ENCODE results near the gene SNTB2.
A peak's percentile ranks its signal among the peaks of the same experiment; 100 is the strongest.
"Not testable (repeated sequence)": the region's sequence is repeated elsewhere in the genome, so short reads cannot be mapped to it uniquely, and the experiment has no call there.

SNTB2 gene

DNA sequence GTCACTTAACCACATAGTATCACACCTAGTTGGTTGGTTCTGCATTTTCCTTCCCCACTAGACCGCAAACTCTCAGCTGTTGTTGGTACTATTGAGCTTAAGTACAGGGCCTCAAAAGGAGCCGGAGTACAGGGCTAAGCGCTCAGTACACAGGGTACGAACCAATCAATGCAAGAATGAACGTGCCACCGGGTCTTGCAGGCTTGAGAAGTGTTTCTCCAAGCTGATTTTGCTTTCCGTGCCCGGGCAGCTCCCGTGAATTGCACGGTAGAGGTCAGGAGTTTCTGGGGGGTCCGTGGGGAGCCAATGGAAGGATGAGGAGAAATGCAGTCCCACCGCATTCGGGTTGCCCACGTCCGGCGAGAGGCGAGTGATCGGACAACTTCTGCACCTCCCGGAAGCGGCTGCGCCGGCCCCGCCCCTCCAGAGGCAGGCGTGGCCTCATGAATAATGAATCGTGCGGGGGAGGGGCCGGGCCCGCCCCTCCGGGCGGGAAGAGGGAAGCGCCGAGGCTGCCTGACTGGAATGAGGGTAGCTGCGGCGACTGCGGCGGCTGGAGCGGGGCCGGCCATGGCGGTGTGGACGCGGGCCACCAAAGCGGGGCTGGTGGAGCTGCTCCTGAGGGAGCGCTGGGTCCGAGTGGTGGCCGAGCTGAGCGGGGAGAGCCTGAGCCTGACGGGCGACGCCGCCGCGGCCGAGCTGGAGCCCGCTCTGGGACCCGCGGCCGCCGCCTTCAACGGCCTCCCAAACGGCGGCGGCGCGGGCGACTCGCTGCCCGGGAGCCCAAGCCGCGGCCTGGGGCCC is at the start of gene SNTB2:
Gene SNTB2 (plus strand): TSS at position 523 of the 804 bp plus-strand sequence. CDS start 3 bp downstream, at position 526.
- H3K27me3 ChIP-seq (ENCODE audit: low read depth, low read length) = no peaks in the 10 kb centered on the region
- H3K27ac ChIP-seq (ENCODE audit: low read length) = peak within 1 kb of the TSS; percentile 83
- no peaks in the 10 kb centered on the region for H3K36me3 ChIP-seq (ENCODE audit: control insufficient read depth in 1 of 2, insufficient read depth in 2 of 2, low read length in 2 of 2)
- peaks cover 3 to 7% of the 10 kb centered on the region in 2 donors for H3K4me1 ChIP-seq (ENCODE audit: control insufficient read depth in 1 of 2, insufficient read depth in 2 of 2, low read length in 2 of 2)
- no peaks in the 10 kb centered on the region for H3K9me3 ChIP-seq (ENCODE audit: control insufficient read depth in 1 of 2, low read length in 2 of 2)
- H3K4me3 ChIP-seq (ENCODE audit: low read depth in 1 of 2, low read length in 2 of 2) = peak within 1 kb of the TSS; percentile 73 to 85

DNA sequence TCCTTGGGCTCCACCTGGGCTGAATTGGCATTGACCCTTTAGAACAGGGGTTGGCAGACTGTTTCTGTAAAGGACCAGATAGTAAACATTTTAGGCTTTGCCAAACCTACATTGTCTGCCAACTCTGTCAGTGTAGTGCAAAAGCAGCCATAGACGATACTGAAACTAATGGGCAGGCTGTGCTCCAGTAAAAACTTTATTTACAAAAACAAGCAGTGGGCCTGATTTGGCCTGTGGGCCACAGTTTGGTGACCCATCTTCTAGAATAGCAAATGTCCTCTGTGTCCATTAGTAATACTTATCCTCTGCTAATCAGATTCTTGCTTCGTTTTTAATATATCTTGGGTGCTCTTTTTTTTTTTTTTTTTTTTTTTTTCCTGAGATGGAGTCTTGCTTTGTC is 48.4 kb upstream of the SNTB2 start:
- no peak overlapping the region for H3K27ac ChIP-seq (ENCODE audit: low read length)
- H3K27me3 ChIP-seq (ENCODE audit: low read depth, low read length) = no peaks in the 10 kb centered on the region
- H3K4me3 ChIP-seq (ENCODE audit: low read depth in 1 of 2, low read length in 2 of 2) = no peak overlapping the region
- peaks cover 0 to 8% of the 10 kb centered on the region in 2 donors for H3K4me1 ChIP-seq (ENCODE audit: control insufficient read depth in 1 of 2, insufficient read depth in 2 of 2, low read length in 2 of 2)
- H3K9me3 ChIP-seq (ENCODE audit: control insufficient read depth in 1 of 2, low read length in 2 of 2) = no peaks in the 10 kb centered on the region
- peaks cover 37 to 58% of the 10 kb centered on the region in 2 donors for H3K36me3 ChIP-seq (ENCODE audit: control insufficient read depth in 1 of 2, insufficient read depth in 2 of 2, low read length in 2 of 2)

DNA sequence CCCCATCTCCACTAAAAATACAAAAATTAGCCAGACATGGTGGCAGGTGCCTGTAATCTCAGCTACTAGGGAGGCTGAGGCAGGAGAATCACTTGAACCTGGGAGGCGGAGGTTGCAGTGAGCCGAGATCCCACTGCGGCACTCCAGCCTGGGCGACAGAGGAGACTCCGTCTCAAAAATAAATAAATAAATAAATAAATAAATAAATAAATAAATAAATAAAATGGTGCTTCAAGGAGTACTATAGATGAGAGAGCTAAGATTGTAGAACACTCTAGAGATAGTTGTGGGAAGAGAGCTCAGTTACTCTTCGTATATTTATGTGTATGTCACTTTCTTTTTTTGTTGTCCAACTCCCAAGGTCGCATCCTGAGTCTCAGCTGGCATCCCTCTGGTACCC is 47.5 kb upstream of the SNTB2 start:
- not testable (repeated sequence) for H3K4me1 ChIP-seq (ENCODE audit: control insufficient read depth in 1 of 2, insufficient read depth in 2 of 2, low read length in 2 of 2); H3K27ac ChIP-seq (ENCODE audit: low read length); H3K9me3 ChIP-seq (ENCODE audit: control insufficient read depth in 1 of 2, low read length in 2 of 2); H3K27me3 ChIP-seq (ENCODE audit: low read depth, low read length); H3K4me3 ChIP-seq (ENCODE audit: low read depth in 1 of 2, low read length in 2 of 2)
- H3K36me3 ChIP-seq (ENCODE audit: control insufficient read depth in 1 of 2, insufficient read depth in 2 of 2, low read length in 2 of 2) = peaks cover 39 to 64% of the 10 kb centered on the region in 2 donors

GRCh38 chr16:69141014-69141413 is 46.0 kb upstream of the SNTB2 start:
- Histone ChIP-seq H3K4me3 (ENCODE audit: low read depth in 1 of 2, low read length in 2 of 2) (no peak overlapping the region), H3K9me3 (ENCODE audit: control insufficient read depth in 1 of 2, low read length in 2 of 2) (no peaks in the 10 kb centered on the region), H3K4me1 (ENCODE audit: control insufficient read depth in 1 of 2, insufficient read depth in 2 of 2, low read length in 2 of 2) (no peaks in the 10 kb centered on the region), H3K27ac (ENCODE audit: low read length) (no peak overlapping the region), H3K27me3 (ENCODE audit: low read depth, low read length) (no peaks in the 10 kb centered on the region), H3K36me3 (ENCODE audit: control insufficient read depth in 1 of 2, insufficient read depth in 2 of 2, low read length in 2 of 2) (peaks cover 47 to 68% of the 10 kb centered on the region in 2 donors)

DNA sequence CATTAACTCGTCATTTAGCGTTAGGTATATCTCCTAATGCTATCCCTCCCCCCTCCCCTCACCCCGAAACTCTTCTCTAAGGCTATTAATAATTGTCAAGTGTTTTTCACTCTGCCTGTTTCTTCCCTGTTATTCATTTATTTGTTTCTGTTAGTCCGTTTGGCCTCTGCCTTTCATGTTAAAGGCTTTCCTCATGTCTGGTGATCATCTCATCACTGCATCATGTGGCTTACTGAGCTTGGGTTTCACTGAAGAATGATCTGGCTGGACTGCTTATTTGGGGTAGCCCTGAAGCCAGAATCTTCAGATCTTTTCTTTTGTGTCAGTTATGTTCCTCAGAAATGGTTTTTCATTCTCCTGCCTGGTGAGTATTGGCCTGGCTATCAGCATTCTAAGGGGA is 45.0 kb upstream of the SNTB2 start:
- Histone ChIP-seq H3K4me1 (ENCODE audit: control insufficient read depth in 1 of 2, insufficient read depth in 2 of 2, low read length in 2 of 2) (no peaks in the 10 kb centered on the region), H3K36me3 (ENCODE audit: control insufficient read depth in 1 of 2, insufficient read depth in 2 of 2, low read length in 2 of 2) (peaks cover 47 to 68% of the 10 kb centered on the region in 2 donors), H3K9me3 (ENCODE audit: control insufficient read depth in 1 of 2, low read length in 2 of 2) (no peaks in the 10 kb centered on the region), H3K27ac (ENCODE audit: low read length) (no peak overlapping the region), H3K4me3 (ENCODE audit: low read depth in 1 of 2, low read length in 2 of 2) (no peak overlapping the region), H3K27me3 (ENCODE audit: low read depth, low read length) (no peaks in the 10 kb centered on the region)

DNA sequence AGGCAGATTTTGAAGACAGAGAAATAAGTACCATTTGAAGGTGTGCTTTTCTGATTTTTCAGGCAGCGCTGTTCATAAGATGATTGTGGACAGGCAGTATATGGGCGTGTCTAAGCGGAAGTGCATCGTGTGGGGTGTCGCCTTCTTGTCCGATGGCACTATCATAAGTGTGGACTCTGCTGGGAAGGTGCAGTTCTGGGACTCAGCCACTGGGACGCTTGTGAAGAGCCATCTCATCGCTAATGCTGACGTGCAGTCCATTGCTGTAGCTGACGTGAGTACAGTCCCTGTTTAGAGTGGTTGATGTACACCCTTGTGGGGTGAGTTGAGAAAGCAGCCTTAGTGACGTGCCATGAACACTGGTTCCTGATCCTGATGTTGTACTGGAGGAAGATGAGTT is 43.8 kb upstream of the SNTB2 start:
- no peaks in the 10 kb centered on the region for H3K27me3 ChIP-seq (ENCODE audit: low read depth, low read length)
- no peaks in the 10 kb centered on the region for H3K4me1 ChIP-seq (ENCODE audit: control insufficient read depth in 1 of 2, insufficient read depth in 2 of 2, low read length in 2 of 2)
- H3K36me3 ChIP-seq (ENCODE audit: control insufficient read depth in 1 of 2, insufficient read depth in 2 of 2, low read length in 2 of 2) = peaks cover 42 to 56% of the 10 kb centered on the region in 2 donors
- H3K9me3 ChIP-seq (ENCODE audit: control insufficient read depth in 1 of 2, low read length in 2 of 2) = no peaks in the 10 kb centered on the region
- H3K27ac ChIP-seq (ENCODE audit: low read length) = no peak overlapping the region
- H3K4me3 ChIP-seq (ENCODE audit: low read depth in 1 of 2, low read length in 2 of 2) = no peak overlapping the region

GRCh38 chr16:69145658-69146057 is 41.3 kb upstream of the SNTB2 start:
- no peak overlapping the region for H3K27ac ChIP-seq (ENCODE audit: low read length)
- no peaks in the 10 kb centered on the region for H3K27me3 ChIP-seq (ENCODE audit: low read depth, low read length)
- no peaks in the 10 kb centered on the region for H3K4me1 ChIP-seq (ENCODE audit: control insufficient read depth in 1 of 2, insufficient read depth in 2 of 2, low read length in 2 of 2)
- H3K36me3 ChIP-seq (ENCODE audit: control insufficient read depth in 1 of 2, insufficient read depth in 2 of 2, low read length in 2 of 2) = peaks cover 38 to 40% of the 10 kb centered on the region in 2 donors
- H3K4me3 ChIP-seq (ENCODE audit: low read depth in 1 of 2, low read length in 2 of 2) = no peak overlapping the region
- H3K9me3 ChIP-seq (ENCODE audit: control insufficient read depth in 1 of 2, low read length in 2 of 2) = no peaks in the 10 kb centered on the region

DNA sequence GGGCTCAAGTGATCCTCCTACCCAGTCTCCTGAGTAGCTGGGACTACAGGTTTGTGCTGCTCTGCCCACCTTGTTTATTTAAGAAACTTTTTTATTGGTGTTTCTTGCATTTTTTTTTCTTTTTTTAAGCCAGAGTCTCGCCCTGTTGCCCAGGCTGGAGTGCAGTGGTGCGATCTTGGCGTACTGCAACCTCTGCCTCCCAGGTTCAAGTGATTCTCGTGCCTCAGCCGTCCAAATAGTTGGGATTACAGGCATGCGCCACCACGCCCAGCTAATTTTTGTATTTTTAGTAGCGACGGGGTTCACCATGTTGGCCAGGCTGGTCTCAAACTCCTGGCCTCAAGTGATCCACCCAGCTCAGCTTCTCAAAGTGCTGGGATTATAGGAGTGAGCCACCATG is 37.3 kb upstream of the SNTB2 start:
- H3K27ac ChIP-seq (ENCODE audit: low read length); H3K4me1 ChIP-seq (ENCODE audit: control insufficient read depth in 1 of 2, insufficient read depth in 2 of 2, low read length in 2 of 2); H3K27me3 ChIP-seq (ENCODE audit: low read depth, low read length); H3K9me3 ChIP-seq (ENCODE audit: control insufficient read depth in 1 of 2, low read length in 2 of 2); H3K4me3 ChIP-seq (ENCODE audit: low read depth in 1 of 2, low read length in 2 of 2): not testable (repeated sequence)
- H3K36me3 ChIP-seq (ENCODE audit: control insufficient read depth in 1 of 2, insufficient read depth in 2 of 2, low read length in 2 of 2) = peaks cover 32 to 40% of the 10 kb centered on the region in 2 donors

DNA sequence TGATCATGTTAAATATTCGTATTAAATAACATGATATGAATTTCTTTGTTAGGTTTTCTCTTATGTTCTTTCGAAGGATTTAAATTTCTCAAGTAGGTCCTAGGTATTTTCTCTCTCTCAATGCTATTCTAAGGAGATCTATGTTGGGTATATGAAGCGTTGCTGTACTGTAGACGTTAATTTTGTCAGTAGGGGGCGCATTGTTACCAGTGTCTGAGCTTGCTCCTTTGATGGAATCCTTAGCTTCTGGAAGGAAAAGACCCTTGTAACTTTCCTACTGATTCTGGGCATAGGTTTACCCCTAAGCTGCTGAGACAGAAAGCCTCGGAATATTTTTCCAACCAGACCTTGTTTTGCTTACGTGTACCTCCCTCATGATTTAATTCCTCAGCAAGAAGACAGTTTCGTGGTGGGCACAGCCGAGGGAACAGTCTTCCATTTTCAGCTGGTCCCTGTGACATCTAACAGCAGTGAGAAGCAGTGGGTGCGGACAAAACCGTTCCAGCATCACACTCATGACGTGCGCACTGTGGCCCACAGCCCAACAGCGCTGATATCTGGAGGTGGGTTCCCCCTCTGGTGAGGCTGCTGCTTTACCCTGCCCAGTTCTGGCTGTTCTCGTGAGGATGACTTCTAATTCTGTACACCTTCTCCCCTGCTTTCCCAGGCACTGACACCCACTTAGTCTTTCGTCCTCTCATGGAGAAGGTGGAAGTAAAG is 36.7 kb upstream of the SNTB2 start:
- Histone ChIP-seq H3K4me3 (ENCODE audit: low read depth in 1 of 2, low read length in 2 of 2) (no peak overlapping the region), H3K4me1 (ENCODE audit: control insufficient read depth in 1 of 2, insufficient read depth in 2 of 2, low read length in 2 of 2) (no peaks in the 10 kb centered on the region), H3K27ac (ENCODE audit: low read length) (no peak overlapping the region), H3K36me3 (ENCODE audit: control insufficient read depth in 1 of 2, insufficient read depth in 2 of 2, low read length in 2 of 2) (peaks cover 33 to 40% of the 10 kb centered on the region in 2 donors), H3K27me3 (ENCODE audit: low read depth, low read length) (no peaks in the 10 kb centered on the region), H3K9me3 (ENCODE audit: control insufficient read depth in 1 of 2, low read length in 2 of 2) (no peaks in the 10 kb centered on the region)

DNA sequence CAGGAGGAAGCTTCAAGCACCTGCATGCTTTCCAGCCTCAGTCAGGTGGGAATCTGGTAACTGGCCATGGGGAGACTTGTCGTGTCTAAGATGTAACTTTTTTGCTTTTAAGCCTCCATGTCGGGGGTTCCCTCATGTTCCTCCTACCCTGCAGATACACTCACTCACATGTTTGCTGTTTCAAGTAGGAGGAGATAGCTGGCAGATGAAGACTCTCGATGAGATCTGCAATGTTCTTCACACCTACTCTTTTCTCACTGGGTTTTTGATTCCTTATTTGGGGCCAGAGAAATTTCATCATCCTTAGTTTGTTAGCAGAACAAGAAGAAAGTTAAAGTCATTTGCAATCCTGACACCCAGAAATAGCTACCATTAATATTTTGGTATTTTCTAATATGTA is 29.8 kb upstream of the SNTB2 start:
- peaks cover 43 to 75% of the 10 kb centered on the region in 2 donors for H3K36me3 ChIP-seq (ENCODE audit: control insufficient read depth in 1 of 2, insufficient read depth in 2 of 2, low read length in 2 of 2)
- H3K4me3 ChIP-seq (ENCODE audit: low read depth in 1 of 2, low read length in 2 of 2) = no peak overlapping the region
- H3K27me3 ChIP-seq (ENCODE audit: low read depth, low read length) = no peaks in the 10 kb centered on the region
- no peaks in the 10 kb centered on the region for H3K9me3 ChIP-seq (ENCODE audit: control insufficient read depth in 1 of 2, low read length in 2 of 2)
- H3K4me1 ChIP-seq (ENCODE audit: control insufficient read depth in 1 of 2, insufficient read depth in 2 of 2, low read length in 2 of 2) = no peaks in the 10 kb centered on the region
- H3K27ac ChIP-seq (ENCODE audit: low read length) = no peak overlapping the region

DNA sequence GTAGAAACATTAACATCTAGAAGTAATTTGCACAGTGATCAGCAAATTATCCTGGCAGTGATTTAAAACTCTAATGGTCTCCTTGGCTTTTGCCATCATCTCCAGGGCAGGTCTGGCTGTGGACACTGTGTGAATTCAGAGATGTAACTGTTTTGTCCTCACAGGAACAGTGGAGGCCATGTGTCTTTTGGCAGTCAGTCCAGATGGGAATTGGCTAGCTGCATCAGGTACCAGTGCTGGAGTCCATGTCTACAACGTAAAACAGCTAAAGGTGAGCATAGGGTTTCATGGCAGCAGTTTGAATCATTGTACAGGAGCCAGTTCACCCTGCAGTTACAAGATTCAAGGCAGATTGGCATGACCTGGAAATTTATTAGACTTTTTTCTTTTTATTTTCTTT is 26.8 kb upstream of the SNTB2 start:
- Histone ChIP-seq H3K36me3 (ENCODE audit: control insufficient read depth in 1 of 2, insufficient read depth in 2 of 2, low read length in 2 of 2) (peaks cover 37 to 68% of the 10 kb centered on the region in 2 donors), H3K27ac (ENCODE audit: low read length) (no peak overlapping the region)

More for the DNA sequence above, 26.8 kb upstream of the SNTB2 start:
- Histone ChIP-seq H3K4me1 (ENCODE audit: control insufficient read depth in 1 of 2, insufficient read depth in 2 of 2, low read length in 2 of 2) (no peaks in the 10 kb centered on the region), H3K27me3 (ENCODE audit: low read depth, low read length) (no peaks in the 10 kb centered on the region), H3K4me3 (ENCODE audit: low read depth in 1 of 2, low read length in 2 of 2) (no peak overlapping the region), H3K9me3 (ENCODE audit: control insufficient read depth in 1 of 2, low read length in 2 of 2) (no peaks in the 10 kb centered on the region)
